ENCODE results near the gene UBXN4.
A peak's percentile ranks its signal among the peaks of the same experiment; 100 is the strongest.

DNA sequence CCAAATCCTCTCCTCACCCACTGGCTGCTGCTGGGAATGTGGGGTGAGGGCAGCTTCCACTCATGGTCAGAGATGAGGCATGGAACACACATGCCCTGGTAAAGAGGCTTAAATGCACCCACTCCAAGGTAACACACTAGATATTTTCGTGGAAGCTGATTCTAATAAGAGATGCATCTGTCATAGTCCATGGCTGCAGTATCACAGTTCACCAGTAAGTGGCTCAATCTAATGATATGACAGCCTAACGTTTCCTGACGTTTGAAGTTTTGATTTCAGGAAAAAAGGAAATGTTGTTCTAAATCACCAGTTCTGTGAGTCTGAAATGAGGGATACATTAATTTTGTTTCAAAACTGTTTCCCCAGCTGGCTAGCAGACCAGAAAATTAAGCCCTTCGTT is 57.1 kb downstream of the UBXN4 start:
- TF ChIP-seq CTCF (conservative IDR thresholded peaks at IDR 0.05; ENCODE audit: low read length) = peak; percentile 50
- TF ChIP-seq EZH2phosphoT487 (IDR thresholded peaks at IDR 0.05; ENCODE audit: borderline replicate concordance) = no peak

All from Loucy (cell line).